NT2/D1 (cell line): ENCODE data around the gene SUSD3.

Experiments used
- YY1 ChIP-seq: IDR thresholded peaks from 2 replicates; pipeline ENCODE4 v1.6.1; 2011; ENCODE audit not compliant: insufficient read length, insufficient read depth
- ZNF274 ChIP-seq: IDR thresholded peaks from 2 replicates; pipeline ENCODE4 v1.6.1; 2011; ENCODE audit warnings: mild to moderate bottlenecking, low read depth, low read length

- no peak for TF ChIP-seq ZNF274
- no peak for TF ChIP-seq YY1
Measured at GRCh38 chr9:93112864-93113389, 54.4 kb downstream of the SUSD3 start.
